Measurements from ENCODE around the gene ALDH3B2. TPM values are rescaled to one million over a fixed set of nuclear protein-coding genes. Genes with fewer than 3 reads are reported as not detected.
"Not testable (repeated sequence)": the region's sequence is repeated elsewhere in the genome, so short reads cannot be mapped to it uniquely, and the experiment has no call there.

The ALDH3B2 gene
- total and polyA plus RNA-seq, 2 of the 8 experiments (the other 6 are each of a cell fraction or from before 2014, with no cell fraction given), result not detected

DNA sequence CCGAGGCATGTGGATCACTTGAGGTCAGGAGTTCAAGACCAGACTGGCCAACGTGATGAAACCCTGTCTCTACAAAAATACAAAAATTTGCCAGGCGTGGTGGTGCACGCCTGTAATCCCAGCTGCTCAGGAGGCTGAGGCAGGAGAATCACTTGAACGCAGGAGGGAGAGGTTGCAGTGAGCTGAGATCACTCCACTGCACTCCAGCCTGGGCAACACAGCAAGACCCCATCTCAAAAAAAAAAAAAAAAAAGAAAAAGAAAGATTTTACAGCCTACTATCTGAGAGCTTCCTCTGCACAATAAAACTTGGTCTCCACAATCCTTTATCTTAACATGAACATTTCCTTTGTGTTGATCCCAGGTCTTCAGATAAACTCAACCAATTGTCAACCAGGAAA is 13.7 kb downstream of the ALDH3B2 start:
- H3K23me2 ChIP-seq (ENCODE audit: low read depth, low read length); FAIRE-seq; H3K23ac ChIP-seq (ENCODE audit: insufficient read length); POLR2A ChIA-PET (ENCODE audit: partially characterized antibody); DNase-seq (ENCODE audit: low read depth in 1 of 2, low spot score in 2 of 2); H3K79me1 ChIP-seq (ENCODE audit: low read depth, low read length); H3K4me1 ChIP-seq (replicated peaks in 1 of 4; ENCODE audit: control insufficient read depth in 3 of 4, insufficient read depth in 4 of 4, low read length in 3 of 4); H3K4me3 ChIP-seq (ENCODE audit: extremely low read depth in 1 of 4, insufficient read depth in 2 of 4, low read depth in 3 of 4, low read length in 4 of 4); H3K36me3 ChIP-seq (ENCODE audit: control insufficient read depth in 2 of 4, insufficient read depth in 4 of 4, low read length in 3 of 4); H2BK5ac ChIP-seq (ENCODE audit: low read depth, low read length); H3K27me3 ChIP-seq (replicated peaks in 1 of 4; ENCODE audit: control insufficient read depth in 3 of 4, extremely low read depth in 1 of 4, insufficient read depth in 3 of 4, low read length in 3 of 4); H4K20me1 ChIP-seq (replicated peaks in 1 of 2; ENCODE audit: control insufficient read depth in 1 of 2, insufficient read depth in 2 of 2, low read length in 2 of 2); H3K9ac ChIP-seq (replicated peaks in 1 of 4; ENCODE audit: extremely low read depth in 1 of 4, low read depth in 3 of 4, low read length in 3 of 4); H3K56ac ChIP-seq (replicated peaks; ENCODE audit: insufficient read length, low read depth, low read length); H4K91ac ChIP-seq (replicated peaks; ENCODE audit: insufficient read length, low read length); H3K27ac ChIP-seq (ENCODE audit: low read depth, low read length); H3K18ac ChIP-seq (ENCODE audit: extremely low read depth, low read length); H2BK20ac ChIP-seq (ENCODE audit: low read length); H2BK120ac ChIP-seq (replicated peaks; ENCODE audit: low read depth, low read length); H2AK5ac ChIP-seq (ENCODE audit: low read depth, low read length); H3K4me2 ChIP-seq (ENCODE audit: insufficient read depth in 1 of 2, low read depth in 2 of 2, low read length in 2 of 2); H4K8ac ChIP-seq (ENCODE audit: extremely low read depth, insufficient read depth, low read length); H3K14ac ChIP-seq (ENCODE audit: insufficient read length); H2BK15ac ChIP-seq (ENCODE audit: low read length); H3K4ac ChIP-seq (replicated peaks; ENCODE audit: insufficient read length, low read depth, low read length); H2AFZ ChIP-seq (ENCODE audit: low read length); H3K79me2 ChIP-seq (ENCODE audit: control insufficient read depth in 1 of 2, insufficient read depth in 2 of 2, low read length in 2 of 2); H2BK12ac ChIP-seq (ENCODE audit: low read depth, low read length); H4K5ac ChIP-seq (ENCODE audit: insufficient read length, low read depth, low read length): not testable (repeated sequence)
- H3K9me3 ChIP-seq (ENCODE audit: insufficient read depth in 2 of 2, low read depth in 1 of 2, low read length in 1 of 2), result peaks cover 20 to 22% of the 10 kb centered on the region in 2 experiments
- WGBS, 2 experiments (ENCODE audit: extremely low coverage in 1 of 2, insufficient coverage in 1 of 2, insufficient read length in 1 of 2, insufficient replicate concordance in 2 of 2, low coverage in 1 of 2, low lambda C conversion rate in 2 of 2, missing lambda C conversion rate in 1 of 2), result 91% methylated on average over 5 of the region's 5 CpGs; no CpG with 5 or more reads in 1 of the 2 experiments
- CTCF ChIA-PET (ENCODE audit: partially characterized antibody), result interaction anchor here (0.7 to 6.0 kb wide), 6 partner anchors 13 to 333 kb away, joined by 3 to 74 read pairs (median 6); partner anchors contain the start of genes ACY3 and TBX10

DNA sequence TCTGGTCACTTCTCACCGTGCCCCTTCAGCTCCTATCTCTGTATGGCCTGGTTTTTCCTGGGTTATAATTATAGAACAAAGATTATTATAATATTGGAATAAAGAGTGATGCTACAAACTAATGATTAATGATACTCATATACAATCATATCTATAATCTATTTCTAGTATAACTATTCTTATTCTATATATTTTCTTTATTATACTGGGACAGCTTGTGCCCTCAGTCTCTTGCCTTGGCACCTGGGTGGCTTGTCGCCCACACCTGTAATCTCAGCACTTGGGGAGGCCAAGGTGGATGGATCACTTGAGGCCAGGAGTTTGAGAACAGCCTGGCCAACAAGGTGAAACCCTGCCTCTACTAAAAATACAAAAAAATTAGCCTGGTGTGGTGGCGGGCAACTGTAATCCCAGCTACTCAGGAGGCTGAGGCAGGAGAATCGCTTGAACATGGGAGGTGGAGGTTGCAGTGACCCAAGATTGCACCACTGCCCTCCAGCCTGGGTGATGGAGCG is 14.7 kb downstream of the ALDH3B2 start:
- not testable (repeated sequence) for H3K18ac ChIP-seq (ENCODE audit: extremely low read depth, low read length); H3K4me1 ChIP-seq (replicated peaks in 1 of 4; ENCODE audit: control insufficient read depth in 3 of 4, insufficient read depth in 4 of 4, low read length in 3 of 4); H4K20me1 ChIP-seq (replicated peaks in 1 of 2; ENCODE audit: control insufficient read depth in 1 of 2, insufficient read depth in 2 of 2, low read length in 2 of 2); H3K36me3 ChIP-seq (ENCODE audit: control insufficient read depth in 2 of 4, insufficient read depth in 4 of 4, low read length in 3 of 4); H3K79me1 ChIP-seq (ENCODE audit: low read depth, low read length); DNase-seq (ENCODE audit: low read depth in 1 of 2, low spot score in 2 of 2); FAIRE-seq; H2BK120ac ChIP-seq (replicated peaks; ENCODE audit: low read depth, low read length); H4K5ac ChIP-seq (ENCODE audit: insufficient read length, low read depth, low read length); H2BK15ac ChIP-seq (ENCODE audit: low read length); H3K9ac ChIP-seq (replicated peaks in 1 of 4; ENCODE audit: extremely low read depth in 1 of 4, low read depth in 3 of 4, low read length in 3 of 4); H2AFZ ChIP-seq (ENCODE audit: low read length); H2AK5ac ChIP-seq (ENCODE audit: low read depth, low read length); H3K23me2 ChIP-seq (ENCODE audit: low read depth, low read length); H4K91ac ChIP-seq (replicated peaks; ENCODE audit: insufficient read length, low read length); H2BK12ac ChIP-seq (ENCODE audit: low read depth, low read length); H3K79me2 ChIP-seq (ENCODE audit: control insufficient read depth in 1 of 2, insufficient read depth in 2 of 2, low read length in 2 of 2); H3K27ac ChIP-seq (ENCODE audit: low read depth, low read length); H4K8ac ChIP-seq (ENCODE audit: extremely low read depth, insufficient read depth, low read length); H3K4me3 ChIP-seq (ENCODE audit: extremely low read depth in 1 of 4, insufficient read depth in 2 of 4, low read depth in 3 of 4, low read length in 4 of 4); H3K23ac ChIP-seq (ENCODE audit: insufficient read length); H3K4me2 ChIP-seq (ENCODE audit: insufficient read depth in 1 of 2, low read depth in 2 of 2, low read length in 2 of 2); H2BK5ac ChIP-seq (ENCODE audit: low read depth, low read length); H3K4ac ChIP-seq (replicated peaks; ENCODE audit: insufficient read length, low read depth, low read length); H2BK20ac ChIP-seq (ENCODE audit: low read length); H3K27me3 ChIP-seq (replicated peaks in 1 of 4; ENCODE audit: control insufficient read depth in 3 of 4, extremely low read depth in 1 of 4, insufficient read depth in 3 of 4, low read length in 3 of 4); H3K14ac ChIP-seq (ENCODE audit: insufficient read length); H3K56ac ChIP-seq (replicated peaks; ENCODE audit: insufficient read length, low read depth, low read length)
- ChIA-PET CTCF (ENCODE audit: partially characterized antibody) (interaction anchor here (0.6 to 6.0 kb wide), 18 partner anchors 8 to 334 kb away, joined by 3 to 74 read pairs (median 7); partner anchors contain the start of genes ACY3, ALDH3B2, NUDT8 and TBX10), POLR2A (ENCODE audit: partially characterized antibody) (interaction anchor here (1.3 kb wide), 1 partner anchor 30 kb away, joined by 5 read pairs; the partner anchor contains the start of gene NUDT8)
- H3K9me3 ChIP-seq (ENCODE audit: insufficient read depth in 2 of 2, low read depth in 1 of 2, low read length in 1 of 2), result peaks cover 22 to 25% of the 10 kb centered on the region in 2 experiments
- 77% methylated on average over 5 of the region's 5 CpGs; no CpG with 5 or more reads in 1 of the 2 experiments for WGBS, 2 experiments (ENCODE audit: extremely low coverage in 1 of 2, insufficient coverage in 1 of 2, insufficient read length in 1 of 2, insufficient replicate concordance in 2 of 2, low coverage in 1 of 2, low lambda C conversion rate in 2 of 2, missing lambda C conversion rate in 1 of 2)

All from H1 (cell line).